OCI-LY7 (cell line): ENCODE measurements around the gene ATE1. TPM values are rescaled to one million over a fixed set of nuclear protein-coding genes. Genes with fewer than 3 reads are reported as not detected.

ENCODE experiments used
- BruUV-seq: library from RNA; stranded (reverse); fragments of 400-500 nt; replicated peaks from 2 replicates; lab custom pipeline; 2021; lab: Mats Ljungman, UMichigan
- CTCF ChIA-PET: fragments of 300-600 bp; sonication (Branson Sonifier 250); formaldehyde crosslinking; loops from one replicate; lab custom pipeline; 2022; ENCODE audit warnings: antibody characterized with exemption; ENCODE audit not compliant: unreplicated experiment; lab: Charles Lee
- POLR2A ChIA-PET: fragments of 300-600 bp; sonication (Branson Sonifier 250); formaldehyde crosslinking; loops from one replicate; lab custom pipeline; 2022; ENCODE audit warnings: antibody characterized with exemption; lab: Charles Lee
- DNase-seq: peaks from one replicate; pipeline ENCODE4 v3.0.0-alpha.2; 2015; ENCODE audit warnings: low spot score
- H2AFZ ChIP-seq: fragments of 200-600 bp; sonication (generic), shearing (Covaris generic); 2 replicates; pipeline ENCODE4 v1.6.1; 2014; ENCODE audit warnings: mild to moderate bottlenecking, antibody characterized with exemption, low read length, moderate library complexity
- H3K27ac ChIP-seq: fragments of 200-600 bp; sonication (generic); 2 replicates; pipeline ENCODE4 v1.5.1; 2014; ENCODE audit warnings: mixed run types, low read depth, mild to moderate bottlenecking, moderate library complexity, low read length, inconsistent platforms; ENCODE audit not compliant: poor library complexity, severe bottlenecking
- H3K36me3 ChIP-seq: fragments of 200-600 bp; sonication (generic); 2 replicates; pipeline ENCODE4 v1.6.1; 2014; ENCODE audit warnings: mild to moderate bottlenecking, antibody characterized with exemption, low read length, moderate library complexity, mixed read lengths; ENCODE audit not compliant: insufficient read depth
- H3K4me1 ChIP-seq: fragments of 200-600 bp; sonication (generic); 2 replicates; pipeline ENCODE4 v1.5.1; 2014; ENCODE audit warnings: mild to moderate bottlenecking, low read length; ENCODE audit not compliant: insufficient read depth, poor library complexity, severe bottlenecking
- H3K4me2 ChIP-seq: fragments of 200-600 bp; sonication (generic); 2 replicates; pipeline ENCODE4 v1.6.1; 2014; ENCODE audit warnings: mild to moderate bottlenecking, low read length
- H3K4me3 ChIP-seq: fragments of 200-600 bp; sonication (generic); 2 replicates; pipeline ENCODE4 v1.5.1; 2014; ENCODE audit warnings: mild to moderate bottlenecking, low read depth, low read length; ENCODE audit not compliant: poor library complexity, severe bottlenecking
- H3K79me2 ChIP-seq: fragments of 200-600 bp; sonication (generic); 2 replicates; pipeline ENCODE4 v1.6.1; 2016; ENCODE audit warnings: low read depth, mild to moderate bottlenecking, low read length, moderate library complexity, mixed read lengths; ENCODE audit not compliant: insufficient read depth
- H3K9me2 ChIP-seq: fragments of 200-600 bp; sonication (generic); 2 replicates; pipeline ENCODE4 v1.6.1; 2016; ENCODE audit warnings: mild to moderate bottlenecking, low read length, mixed read lengths; ENCODE audit not compliant: insufficient read depth
- H3K9me3 ChIP-seq: fragments of 200-600 bp; sonication (generic); 2 replicates; pipeline ENCODE4 v1.6.1; 2014; ENCODE audit warnings: mild to moderate bottlenecking, mixed run types, low read length, mixed read lengths
- H4K20me1 ChIP-seq: fragments of 200-600 bp; sonication (generic); 2 replicates; pipeline ENCODE4 v1.6.1; 2014; ENCODE audit warnings: mild to moderate bottlenecking, antibody characterized with exemption, low read length, moderate library complexity, mixed read lengths; ENCODE audit not compliant: insufficient read depth
- CTCF ChIP-seq: fragments of 200-600 bp; sonication (generic); conservative IDR thresholded peaks from 2 replicates; pipeline ENCODE4 v1.5.1; 2014; ENCODE audit warnings: mild to moderate bottlenecking, antibody characterized with exemption, low read length, moderate library complexity, mixed read lengths
- EZH2phosphoT487 ChIP-seq: fragments of 200-600 bp; sonication (generic); IDR thresholded peaks from 2 replicates; pipeline ENCODE4 v1.6.1; 2018; ENCODE audit warnings: low read depth, borderline replicate concordance, mild to moderate bottlenecking, mixed run types, antibody characterized with exemption, low read length, moderate library complexity, mixed read lengths
- intact Hi-C: fragments of 100-400 bp; cut with micrococcal nuclease; formaldehyde crosslinking; loops from one replicate; pipeline ENCODE4 v1.10.0; 2022; ENCODE audit not compliant: unreplicated experiment
- total RNA-seq, 2 experiments: library from RNA; depleted of rRNA in 1 of 2; stranded (reverse); fragments of >200 nt in 1 of 2; shearing (Covaris generic) in 1 of 2; gene quantifications; 2 replicates each; pipeline ENCODE4 v1.2.3, GENCODE V29; 2014 to 2022

The ATE1 gene
- total RNA-seq, 2 experiments from 2014 or later, result 14.8 to 44.7 TPM

- Histone ChIP-seq H3K4me1 (no peaks in the 10 kb centered on the region), H3K4me3 (no peak overlapping the region), H3K9me3 (no peaks in the 10 kb centered on the region), H3K9me2 (no peaks in the 10 kb centered on the region), H3K36me3 (no peaks in the 10 kb centered on the region), H3K4me2 (no peak overlapping the region), H4K20me1 (no peaks in the 10 kb centered on the region), H3K27ac (no peak overlapping the region), H3K79me2 (no peaks in the 10 kb centered on the region), H2AFZ (no peak overlapping the region)
- TF ChIP-seq EZH2phosphoT487, result no peak
- no peak for TF ChIP-seq CTCF
- BruUV-seq, result no TSS peak
- no peak for DNase-seq
- ChIA-PET CTCF (no interaction called here), POLR2A (interaction anchor here (0.7 kb wide), 1 partner anchor 398 kb away, joined by 4 read pairs; no protein-coding TSS in a partner anchor)
- intact Hi-C loops, result no loop called here
These were observed 195.0 kb downstream of the ATE1 start for GRCh38 chr10:121732656-121733445.

- H3K79me2 ChIP-seq, result no peaks in the 10 kb centered on the region
- H2AFZ ChIP-seq, result no peak overlapping the region
- BruUV-seq, result no TSS peak
- no peak for TF ChIP-seq EZH2phosphoT487
- no peak for TF ChIP-seq CTCF
- no peak overlapping the region for H3K4me2 ChIP-seq
- CTCF ChIA-PET, result no interaction called here
- H4K20me1 ChIP-seq, result no peaks in the 10 kb centered on the region
- POLR2A ChIA-PET, result no interaction called here
- H3K4me1 ChIP-seq, result no peaks in the 10 kb centered on the region
- H3K9me3 ChIP-seq, result no peaks in the 10 kb centered on the region
- no peak for DNase-seq
- no peaks in the 10 kb centered on the region for H3K9me2 ChIP-seq
- H3K27ac ChIP-seq, result no peak overlapping the region
- intact Hi-C loops, result no loop called here
- no peak overlapping the region for H3K4me3 ChIP-seq
- no peaks in the 10 kb centered on the region for H3K36me3 ChIP-seq
These were observed 195.7 kb downstream of the ATE1 start for GRCh38 chr10:121732172-121732571.

- no peaks in the 10 kb centered on the region for H3K9me3 ChIP-seq
- POLR2A ChIA-PET, result no interaction called here
- no TSS peak for BruUV-seq
These were observed 203.5 kb downstream of the ATE1 start for GRCh38 chr10:121724282-121724681.

More at GRCh38 chr10:121724282-121724681, 203.5 kb downstream of the ATE1 start:
- Histone ChIP-seq H3K36me3 (no peaks in the 10 kb centered on the region), H2AFZ (no peak overlapping the region), H3K4me2 (no peak overlapping the region), H4K20me1 (no peaks in the 10 kb centered on the region), H3K4me3 (no peak overlapping the region), H3K9me2 (no peaks in the 10 kb centered on the region), H3K79me2 (no peaks in the 10 kb centered on the region), H3K27ac (no peak overlapping the region), H3K4me1 (no peaks in the 10 kb centered on the region)
- no peak for TF ChIP-seq EZH2phosphoT487
- TF ChIP-seq CTCF, result no peak
- CTCF ChIA-PET, result no interaction called here
- no peak for DNase-seq
- intact Hi-C loops, result no loop called here
